H1 (cell line): ENCODE measurements around the gene METTL25B. TPM values are rescaled to one million over a fixed set of nuclear protein-coding genes. Genes with fewer than 3 reads are reported as not detected.

Source experiments
- CTCF ChIA-PET: fragments of 300-600 bp; sonication (Branson Sonifier 250); formaldehyde crosslinking; loops from one replicate; lab custom pipeline; 2021; ENCODE audit not compliant: partially characterized antibody; lab: Charles Lee
- POLR2A ChIA-PET: fragments of 300-600 bp; sonication (Branson Sonifier 250); formaldehyde crosslinking; loops from one replicate; lab custom pipeline; 2021; ENCODE audit warnings: inconsistent platforms; ENCODE audit not compliant: partially characterized antibody; lab: Charles Lee
- DNase-seq, 2 experiments: peaks; one replicate each; pipeline versions ENCODE4 v3.0.0 to v3.0.0-alpha.2; 2010 to 2022; ENCODE audit warnings: low spot score in 2 of 2, low read depth in 1 of 2, mixed read lengths in 1 of 2
- FAIRE-seq: peaks from 2 replicates; lab custom pipeline; 2011; peaks lifted over from hg19 to GRCh38; lab: Jason Lieb, UNC
- H2AFZ ChIP-seq: 2 replicates; pipeline ENCODE4 v1.8.1; 2012; ENCODE audit warnings: low read length, inconsistent platforms
- H2AK5ac ChIP-seq: 2 replicates; pipeline ENCODE4 v1.6.1; 2013; ENCODE audit warnings: low read depth, low read length
- H2BK120ac ChIP-seq: replicated peaks from 2 replicates; pipeline ENCODE3; 2013; ENCODE audit warnings: low read depth, low read length, inconsistent platforms
- H2BK12ac ChIP-seq: 2 replicates; pipeline ENCODE4 v1.6.1; 2013; ENCODE audit warnings: low read depth, low read length
- H2BK15ac ChIP-seq: 2 replicates; pipeline ENCODE4 v1.6.1; 2013; ENCODE audit warnings: low read length
- H2BK20ac ChIP-seq: 2 replicates; pipeline ENCODE4 v1.6.1; 2013; ENCODE audit warnings: low read length
- H2BK5ac ChIP-seq: 2 replicates; pipeline ENCODE4 v1.6.1; 2013; ENCODE audit warnings: low read depth, low read length
- H3K14ac ChIP-seq: 2 replicates; pipeline ENCODE4 v1.6.1; 2013; ENCODE audit warnings: inconsistent platforms; ENCODE audit not compliant: insufficient read length
- H3K18ac ChIP-seq: 2 replicates; pipeline ENCODE4 v1.6.1; 2013; ENCODE audit warnings: low read length; ENCODE audit errors: extremely low read depth
- H3K23ac ChIP-seq: 2 replicates; pipeline ENCODE4 v1.6.1; 2013; ENCODE audit warnings: inconsistent platforms; ENCODE audit not compliant: insufficient read length
- H3K23me2 ChIP-seq: 2 replicates; pipeline ENCODE4 v1.6.1; 2013; ENCODE audit warnings: low read depth, low read length
- H3K27ac ChIP-seq: 2 replicates; pipeline ENCODE4 v1.6.1; 2011; ENCODE audit warnings: low read depth, low read length, inconsistent platforms
- H3K27me3 ChIP-seq, 4 experiments: replicated peaks in 1 of 4; 1 replicate in 1 of 4; 2 replicates in 3 of 4; pipeline versions ENCODE4 v1.6.1 to v1.8.1; 2011 to 2013; ENCODE audit warnings: low read length in 3 of 4, mild to moderate bottlenecking in 3 of 4, inconsistent platforms in 2 of 4, mixed read lengths in 2 of 4, moderate library complexity in 1 of 4; ENCODE audit not compliant: control insufficient read depth in 3 of 4, insufficient read depth in 3 of 4; ENCODE audit errors: extremely low read depth in 1 of 4
- H3K36me3 ChIP-seq, 4 experiments: 2 replicates each; pipeline versions ENCODE4 v1.6.1 to v1.8.1; 2011 to 2013; ENCODE audit warnings: mild to moderate bottlenecking in 4 of 4, low read length in 3 of 4, moderate library complexity in 2 of 4, control low read depth in 1 of 4, inconsistent platforms in 1 of 4; ENCODE audit not compliant: insufficient read depth in 4 of 4, control insufficient read depth in 2 of 4
- H3K4ac ChIP-seq: replicated peaks from 2 replicates; pipeline ENCODE3; 2013; ENCODE audit warnings: low read length, low read depth, mixed read lengths, inconsistent platforms; ENCODE audit not compliant: insufficient read length
- H3K4me1 ChIP-seq, 4 experiments: replicated peaks in 1 of 4; 1 replicate in 1 of 4; 2 replicates in 3 of 4; pipeline versions ENCODE4 v1.6.1 to v1.8.1; 2011 to 2013; ENCODE audit warnings: low read length in 3 of 4, inconsistent platforms in 2 of 4, mixed read lengths in 1 of 4; ENCODE audit not compliant: insufficient read depth in 4 of 4, control insufficient read depth in 3 of 4
- H3K4me2 ChIP-seq, 2 experiments: 2 replicates each; pipeline versions ENCODE4 v1.6.1 to v1.8.1; 2011 to 2013; ENCODE audit warnings: low read depth in 2 of 2, low read length in 2 of 2, control low read depth in 1 of 2, inconsistent platforms in 1 of 2, mild to moderate bottlenecking in 1 of 2; ENCODE audit not compliant: insufficient read depth in 1 of 2
- H3K4me3 ChIP-seq, 4 experiments: fragments of 200-600, 300-600 bp in 1 of 4; sonication (generic), shearing (Covaris generic), sonication (Bioruptor Twin) in 1 of 4; 2 replicates each; pipeline versions ENCODE4 v1.5.1 to v1.8.1; 2011 to 2016; ENCODE audit warnings: low read length in 4 of 4, low read depth in 3 of 4, control low read depth in 2 of 4, inconsistent platforms in 2 of 4, mild to moderate bottlenecking in 2 of 4, mixed read lengths in 1 of 4, moderate library complexity in 1 of 4; ENCODE audit not compliant: insufficient read depth in 2 of 4; ENCODE audit errors: extremely low read depth in 1 of 4
- H3K56ac ChIP-seq: replicated peaks from 2 replicates; pipeline ENCODE3; 2013; ENCODE audit warnings: low read depth, mild to moderate bottlenecking, mixed read lengths, low read length, inconsistent platforms; ENCODE audit not compliant: insufficient read length
- H3K79me1 ChIP-seq: 2 replicates; pipeline ENCODE4 v1.6.1; 2013; ENCODE audit warnings: low read depth, low read length, control low read depth
- H3K79me2 ChIP-seq, 2 experiments: 2 replicates each; pipeline versions ENCODE4 v1.6.1 to v1.8.1; 2012 to 2013; ENCODE audit warnings: low read length in 2 of 2, mild to moderate bottlenecking in 2 of 2, inconsistent platforms in 1 of 2; ENCODE audit not compliant: insufficient read depth in 2 of 2, control insufficient read depth in 1 of 2
- H3K9ac ChIP-seq, 4 experiments: replicated peaks in 1 of 4; 1 replicate in 1 of 4; 2 replicates in 3 of 4; pipeline versions ENCODE4 v1.6.1 to v1.8.1; 2011 to 2013; ENCODE audit warnings: low read depth in 3 of 4, low read length in 3 of 4, control low read depth in 2 of 4, mild to moderate bottlenecking in 2 of 4, moderate library complexity in 2 of 4, inconsistent platforms in 1 of 4; ENCODE audit errors: extremely low read depth in 1 of 4
- H3K9me3 ChIP-seq, 2 experiments: 2 replicates each; pipeline versions ENCODE4 v1.6.1 to v1.8.1; 2012 to 2013; ENCODE audit warnings: mild to moderate bottlenecking in 2 of 2, moderate library complexity in 2 of 2, control low read depth in 1 of 2, inconsistent platforms in 1 of 2, low read depth in 1 of 2, low read length in 1 of 2, mixed read lengths in 1 of 2; ENCODE audit not compliant: insufficient read depth in 2 of 2
- H4K20me1 ChIP-seq, 2 experiments: replicated peaks in 1 of 2; 2 replicates each; pipeline versions ENCODE3 to v1.8.1; 2011 to 2013; ENCODE audit warnings: inconsistent platforms in 2 of 2, low read length in 2 of 2, mild to moderate bottlenecking in 1 of 2; ENCODE audit not compliant: insufficient read depth in 2 of 2, control insufficient read depth in 1 of 2
- H4K5ac ChIP-seq: 2 replicates; pipeline ENCODE4 v1.6.1; 2013; ENCODE audit warnings: low read length, low read depth, mixed read lengths, inconsistent platforms; ENCODE audit not compliant: insufficient read length
- H4K8ac ChIP-seq: 2 replicates; pipeline ENCODE4 v1.8.0; 2013; ENCODE audit warnings: mild to moderate bottlenecking, moderate library complexity, low read length, inconsistent platforms; ENCODE audit not compliant: insufficient read depth; ENCODE audit errors: extremely low read depth
- H4K91ac ChIP-seq: replicated peaks from 2 replicates; pipeline ENCODE3; 2013; ENCODE audit warnings: low read length, mixed read lengths, inconsistent platforms; ENCODE audit not compliant: insufficient read length
- JUN ChIP-seq: IDR thresholded peaks from 2 replicates; pipeline ENCODE4 v1.6.1; 2011; ENCODE audit warnings: low read depth, mild to moderate bottlenecking, improper control_type of control experiment, low read length
- JUND ChIP-seq: IDR thresholded peaks from 2 replicates; pipeline ENCODE4 v1.6.1; 2011; ENCODE audit warnings: mild to moderate bottlenecking, improper control_type of control experiment, low read length
- KDM4A ChIP-seq: IDR thresholded peaks from one replicate; pipeline ENCODE4 v1.7.1; 2012; ENCODE audit warnings: low read depth, mild to moderate bottlenecking, moderate library complexity, low read length, inconsistent platforms; ENCODE audit not compliant: severe bottlenecking
- SP1 ChIP-seq: IDR thresholded peaks from 2 replicates; pipeline ENCODE4 v1.6.1; 2011; ENCODE audit warnings: low read depth, low read length
- TAF1 ChIP-seq: IDR thresholded peaks from 2 replicates; pipeline ENCODE4 v1.6.1; 2011; ENCODE audit warnings: mild to moderate bottlenecking, low read depth, low read length
- TCF12 ChIP-seq: IDR thresholded peaks from 2 replicates; pipeline ENCODE4 v1.6.1; 2011; ENCODE audit warnings: low read depth, mild to moderate bottlenecking, low read length
- WGBS, 2 experiments: shearing (Covaris generic) in 1 of 2; methylation state at CpG; one replicate each; pipeline versions ENCODE4 v1.1.6 to v1.1.7; 2013 to 2015; ENCODE audit warnings: low lambda C conversion rate in 2 of 2, mixed read lengths in 2 of 2, inconsistent platforms in 1 of 2, low coverage in 1 of 2, missing lambda C conversion rate in 1 of 2; ENCODE audit not compliant: insufficient replicate concordance in 2 of 2, insufficient coverage in 1 of 2, insufficient read length in 1 of 2; ENCODE audit errors: extremely low coverage in 1 of 2, missing lambda C conversion rate in 1 of 2; 5-methylcytosine and 5-hydroxymethylcytosine counted together
- polyA plus RNA-seq, 7 experiments: library from polyadenylated mRNA; depleted of rRNA in 3 of 7; stranded (reverse) in 5 of 7; unstranded in 2 of 7; fragments of >200 nt in 5 of 7; fragments of 200-250 nt in 2 of 7; gene quantifications; 1 replicate in 5 of 7; 2 replicates in 1 of 7; 4 replicates in 1 of 7; pipeline versions ENCODE4 v1.2.1 to v1.2.3, GENCODE V29; 2011 to 2013; ENCODE audit warnings: missing spikeins in 2 of 7, mixed read lengths in 2 of 7
- total RNA-seq: library from RNA; stranded (reverse); fragmentation: NEBNext Ultra II Directional; extraction: Animal tissue kit (Norgen Biotek cat#: 25700); gene quantifications from 2 replicates; pipeline ENCODE4 v1.2.1, GENCODE V29; 2021

METTL25B gene
- total and polyA plus RNA-seq, 2 of the 8 experiments (the other 6 are each of a cell fraction or from before 2014, with no cell fraction given), result 28.4 to 30.1 TPM

DNA sequence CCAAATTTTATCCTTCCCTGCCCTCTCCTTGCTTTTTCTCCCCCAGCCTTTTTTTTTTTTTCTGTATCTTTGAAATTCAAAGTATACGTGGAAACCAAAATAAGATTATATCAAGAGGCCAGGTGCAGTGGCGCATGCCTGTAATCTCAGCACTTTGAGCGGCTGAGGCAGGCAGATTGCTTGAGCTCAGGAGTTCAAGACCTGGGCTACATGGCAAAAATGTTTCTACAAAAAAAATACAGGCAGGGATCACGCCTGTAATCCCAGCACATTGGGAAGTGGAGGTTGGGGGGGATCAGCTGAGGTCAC, 32.5 kb downstream of the METTL25B start:
- Histone ChIP-seq H2BK15ac (no peak overlapping the region), H3K4me2 (no peak overlapping the region), H3K4me3 (no peak overlapping the region), H2BK20ac (no peak overlapping the region), H4K8ac (no peak overlapping the region), H3K79me1 (no peaks in the 10 kb centered on the region), H4K91ac (no peak overlapping the region), H3K9ac (no peak overlapping the region), H3K23me2 (no peaks in the 10 kb centered on the region), H2AK5ac (no peak overlapping the region), H4K5ac (no peak overlapping the region), H3K4me1 (peaks cover 0 to 5% (median 0%) of the 10 kb centered on the region in 4 experiments; a peak in 3 of 7 replicates), H2AFZ (no peak overlapping the region), H3K9me3 (no peaks in the 10 kb centered on the region), H2BK120ac (no peak overlapping the region), H2BK12ac (no peak overlapping the region), H3K56ac (no peak overlapping the region), H3K27me3 (no peaks in the 10 kb centered on the region), H4K20me1 (no peaks in the 10 kb centered on the region), H2BK5ac (no peak overlapping the region), H3K79me2 (peaks cover 0 to under 1% of the 10 kb centered on the region in 2 experiments; a peak in 1 of 4 replicates), H3K27ac (no peak overlapping the region), H3K18ac (no peak overlapping the region), H3K4ac (no peak overlapping the region), H3K14ac (no peak overlapping the region), H3K23ac (no peak overlapping the region), H3K36me3 (no peaks in the 10 kb centered on the region)
- no peak for DNase-seq
- ChIA-PET CTCF (interaction anchor here (0.6 to 1.5 kb wide), 6 partner anchors 12 to 120 kb away, joined by 3 to 7 read pairs (median 4); no protein-coding TSS in a partner anchor), POLR2A (interaction anchor here (1.0 to 2.1 kb wide), 5 partner anchors 8 to 20 kb away, joined by 3 to 17 read pairs (median 3); partner anchors contain the start of genes HDGF and MRPL24)
- no peak for FAIRE-seq
- WGBS, 2 experiments, result 96% methylated on average over 4 of the region's 4 CpGs; no CpG with 5 or more reads in 1 of the 2 experiments
- no peak for TF ChIP-seq KDM4A
- no peak for TF ChIP-seq JUN
- no peak for TF ChIP-seq JUND
- no peak for TF ChIP-seq SP1
- TF ChIP-seq TAF1, result no peak
- no peak for TF ChIP-seq TCF12
